SK-N-MC (cell line): ENCODE results near the gene COL18A1.

ENCODE experiments used
- EZH2 ChIP-seq: fragments of 200-600 bp; sonication (generic); IDR thresholded peaks from one replicate; pipeline ENCODE4 v1.6.1; 2017; ENCODE audit warnings: antibody characterized with exemption
- POLR2AphosphoS5 ChIP-seq: IDR thresholded peaks from 2 replicates; pipeline ENCODE4 v1.6.1; 2012; ENCODE audit warnings: mild to moderate bottlenecking, low read depth, low read length, borderline replicate concordance

DNA sequence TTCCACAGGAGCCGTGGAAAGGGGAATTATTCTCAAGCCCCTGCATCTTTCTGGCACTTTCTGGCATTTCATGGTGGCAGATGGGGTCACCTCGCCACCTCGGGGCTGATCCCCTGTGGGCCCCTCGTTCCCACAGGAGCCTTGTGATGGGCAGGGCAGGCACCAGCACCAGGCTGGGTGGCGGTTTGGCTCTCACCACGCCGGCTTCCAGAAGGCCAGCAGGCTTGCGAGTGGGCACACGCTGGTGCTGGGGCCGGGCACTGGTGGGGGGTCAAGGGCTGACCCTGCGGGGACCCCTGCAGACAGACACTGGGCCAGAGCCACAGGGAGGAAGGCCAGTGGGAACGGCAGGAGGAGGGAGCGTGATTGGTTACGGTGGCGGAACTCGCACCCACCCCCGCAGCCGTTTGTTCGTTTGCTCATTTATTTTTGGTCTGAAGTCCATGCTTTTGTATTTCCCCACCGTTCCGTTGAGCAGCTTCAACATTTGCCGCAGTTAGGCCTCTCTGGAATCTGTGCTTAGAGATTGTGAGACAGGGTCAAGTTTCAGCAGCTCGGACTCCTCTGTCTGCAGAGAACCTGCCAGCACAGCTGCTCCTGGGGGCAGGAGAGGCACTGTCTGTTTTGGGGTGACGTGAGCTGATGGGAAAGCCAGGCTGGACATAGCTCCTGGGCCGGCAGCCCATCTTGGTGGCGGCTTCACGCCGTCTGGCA is 5.3 kb downstream of the COL18A1 start:
- TF ChIP-seq EZH2 (no peak), POLR2AphosphoS5 (no peak)
